Heart left ventricle (tissue), 13 donors: Measurements from ENCODE around the gene HMGB4.

Experiments
- POLR2A ChIP-seq, 2 donors: fragments of 450-650 bp; IDR thresholded peaks; one replicate each; pipeline ENCODE4 v1.6.1; 2017; ENCODE audit warnings: antibody characterized with exemption in 2 of 2, mild to moderate bottlenecking in 2 of 2, moderate library complexity in 2 of 2
- TF ChIP-seq, protein P1 (sequence below), 12 donors: fragments of 200-600 bp; sonication (generic) in 4 of 12; IDR thresholded peaks; one replicate each; pipeline versions ENCODE4 v1.5.0 to v1.8.0; 2018 to 2022; ENCODE audit warnings: antibody characterized with exemption in 12 of 12, mild to moderate bottlenecking in 5 of 12
- donor health status: ischemic (EF 13 %, LVEDD 7.1; RV severe dilation, severe dysfunction).
- donor health status: DM: no; HTN: yes; CAD: no.
- donor health status: DM: no; HTN: no; CAD: no.
- donor health status: ischemic (EF 25% LVEDD 6.9; RV normal size, moderate dysfunction).
- donor health status: ischemic (EF 25% LVEDD 5.7; RV mildly dilated, moderate dysfunction).
- donor health status: ischemic (EF 35%, LVEDD 5.7; RV mildly dilated, moderate dysfunction).
- donor health status: nonischemic (EF 11% LVEDD 7.7; RV severe dilation, severe dysfunction).
- donor health status: DM: yes; HTN: yes; CAD: no.
- donor health status: PGD.
- donor health status: ischemic (EF 29% LVEDD 5.4; RV normal size, mild dysfunction).
- donor health status: nonischemic (EF 23%, LVEDD 6.1; RV moderate dilation, normal function).

GRCh38 chr1:33860671-33861070 lies 3.2 kb upstream of the HMGB4 start:
- no peak for TF ChIP-seq POLR2A (IDR thresholded peaks at IDR 0.05)
- TF ChIP-seq, protein P1, sequence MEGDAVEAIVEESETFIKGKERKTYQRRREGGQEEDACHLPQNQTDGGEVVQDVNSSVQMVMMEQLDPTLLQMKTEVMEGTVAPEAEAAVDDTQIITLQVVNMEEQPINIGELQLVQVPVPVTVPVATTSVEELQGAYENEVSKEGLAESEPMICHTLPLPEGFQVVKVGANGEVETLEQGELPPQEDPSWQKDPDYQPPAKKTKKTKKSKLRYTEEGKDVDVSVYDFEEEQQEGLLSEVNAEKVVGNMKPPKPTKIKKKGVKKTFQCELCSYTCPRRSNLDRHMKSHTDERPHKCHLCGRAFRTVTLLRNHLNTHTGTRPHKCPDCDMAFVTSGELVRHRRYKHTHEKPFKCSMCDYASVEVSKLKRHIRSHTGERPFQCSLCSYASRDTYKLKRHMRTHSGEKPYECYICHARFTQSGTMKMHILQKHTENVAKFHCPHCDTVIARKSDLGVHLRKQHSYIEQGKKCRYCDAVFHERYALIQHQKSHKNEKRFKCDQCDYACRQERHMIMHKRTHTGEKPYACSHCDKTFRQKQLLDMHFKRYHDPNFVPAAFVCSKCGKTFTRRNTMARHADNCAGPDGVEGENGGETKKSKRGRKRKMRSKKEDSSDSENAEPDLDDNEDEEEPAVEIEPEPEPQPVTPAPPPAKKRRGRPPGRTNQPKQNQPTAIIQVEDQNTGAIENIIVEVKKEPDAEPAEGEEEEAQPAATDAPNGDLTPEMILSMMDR (IDR thresholded peaks at IDR 0.05), result no peak
